Sigmoid colon (tissue), 7 donors: ENCODE measurements around the gene TRIM63. TPM values are rescaled to one million over a fixed set of nuclear protein-coding genes. Genes with fewer than 3 reads are reported as not detected.

ENCODE experiments used
- DNase-seq: peaks from one replicate; pipeline ENCODE4 v3.0.0-alpha.2; 2019
- H3K27ac ChIP-seq, 4 donors: fragments of 200-600 bp; sonication (generic); one replicate each; pipeline ENCODE4 v1.5.1; 2016 to 2019; ENCODE audit warnings: mild to moderate bottlenecking in 1 of 4
- H3K27me3 ChIP-seq, 3 donors: fragments of 200-600 bp; sonication (generic); one replicate each; pipeline ENCODE4 v1.5.1; 2019; ENCODE audit warnings: mild to moderate bottlenecking in 1 of 3
- H3K36me3 ChIP-seq, 4 donors: fragments of 200-600 bp; sonication (generic); one replicate each; pipeline ENCODE4 v1.5.1; 2016 to 2019
- H3K4me1 ChIP-seq, 4 donors: fragments of 200-600 bp; sonication (generic); one replicate each; pipeline ENCODE4 v1.5.1; 2017 to 2019
- H3K4me3 ChIP-seq, 4 donors: fragments of 200-600 bp; sonication (generic); one replicate each; pipeline ENCODE4 v1.5.1; 2017 to 2019; ENCODE audit warnings: mild to moderate bottlenecking in 2 of 4, moderate library complexity in 1 of 4
- H3K9me3 ChIP-seq, 4 donors: fragments of 200-600 bp in 3 of 4; sonication (generic) in 3 of 4; one replicate each; pipeline versions ENCODE4 v1.5.1 to v1.6.1; 2013 to 2019
- CTCF ChIP-seq, 4 experiments: fragments of 450-650 bp in 3 of 4; fragments of 200-600 bp in 1 of 4; IDR thresholded peaks; one replicate each; pipeline ENCODE4 v1.5.1; 2016 to 2019; ENCODE audit warnings: antibody characterized with exemption in 4 of 4, mild to moderate bottlenecking in 3 of 4, moderate library complexity in 2 of 4
- EP300 ChIP-seq, 4 donors: sonication (generic); formaldehyde crosslinking; IDR thresholded peaks; one replicate each; pipeline ENCODE4 v1.6.1; 2017; ENCODE audit warnings: antibody characterized with exemption in 4 of 4
- POLR2A ChIP-seq, 2 donors: fragments of 450-650 bp; IDR thresholded peaks; one replicate each; pipeline ENCODE4 v1.6.1; 2016; ENCODE audit warnings: antibody characterized with exemption in 2 of 2, mild to moderate bottlenecking in 2 of 2, moderate library complexity in 2 of 2
- POLR2AphosphoS5 ChIP-seq, 4 donors: sonication (generic); formaldehyde crosslinking; IDR thresholded peaks; one replicate each; pipeline ENCODE4 v1.6.1; 2017; ENCODE audit warnings: antibody characterized with exemption in 4 of 4
- WGBS, 2 donors: extraction: QIAGEN DNeasy Blood & Tissue Kit; methylation state at CpG; one replicate each; pipeline ENCODE4 v1.1.7; 2013; 5-methylcytosine and 5-hydroxymethylcytosine counted together
- intact Hi-C: fragments of 100-400 bp; cut with DNase I; formaldehyde crosslinking; loops from one replicate; pipeline ENCODE4 v1.15.1; 2023
- polyA plus RNA-seq, 3 donors: library from polyadenylated mRNA; stranded (reverse); fragments of 200-250 nt; gene quantifications; one replicate each; pipeline ENCODE4 v1.2.3, GENCODE V29; 2013
- total RNA-seq, 4 donors: library from RNA; depleted of rRNA; stranded (reverse); fragments of >200 nt; gene quantifications; one replicate each; pipeline ENCODE4 v1.1.0, GENCODE V29; 2016
- donor health status: healthy with polysubstance abuse.
- donor health status: Bipolar disorder and iron deficiency.
- donor health status: healthy.

TRIM63 gene
- total and polyA plus RNA-seq, 7 donors = 0.35 to 2.1 (median 0.81) TPM; not detected in 2

GRCh38 chr1:26025060-26025459, 42.4 kb downstream of the TRIM63 start:
- no peak overlapping the region for H3K27ac ChIP-seq

DNA sequence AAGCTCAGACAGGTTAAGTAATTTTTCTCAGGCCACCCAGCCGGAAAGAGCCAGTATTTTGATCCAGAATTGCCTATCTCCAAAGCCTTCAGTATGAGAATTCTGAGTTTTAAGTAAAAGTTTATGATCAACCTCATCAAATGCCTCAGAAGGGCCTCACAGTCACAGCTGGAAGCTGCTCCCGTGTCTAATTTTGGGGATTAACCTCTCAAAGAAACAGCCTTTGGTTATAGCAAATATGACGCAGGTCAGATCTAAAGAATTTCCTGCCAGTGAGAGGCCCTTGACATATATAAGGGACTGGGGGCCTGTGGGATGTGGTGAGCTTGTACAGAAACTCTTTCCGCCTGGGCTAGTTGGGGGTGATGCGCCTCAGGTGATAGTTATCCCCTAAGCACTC, 43.6 kb downstream of the TRIM63 start:
- Histone ChIP-seq H3K4me3 (no peak overlapping the region), H3K27ac (no peak overlapping the region), H3K9me3 (no peaks in the 10 kb centered on the region), H3K27me3 (no peaks in the 10 kb centered on the region), H3K4me1 (peaks cover 0 to 27% (median 17%) of the 10 kb centered on the region in 4 donors), H3K36me3 (no peaks in the 10 kb centered on the region)
- no peak for DNase-seq
- TF ChIP-seq POLR2AphosphoS5 (IDR thresholded peaks at IDR 0.05) = no peak
- no peak for TF ChIP-seq EP300 (IDR thresholded peaks at IDR 0.05)
- no peak for TF ChIP-seq CTCF (IDR thresholded peaks at IDR 0.05)
- TF ChIP-seq POLR2A (IDR thresholded peaks at IDR 0.05) = no peak
- intact Hi-C loops = no loop called here
- 88 to 92% methylated on average over 5 of the region's 5 CpGs for WGBS, 2 donors

More at GRCh38 chr1:26025060-26025459, 42.4 kb downstream of the TRIM63 start:
- no peak for DNase-seq
- Histone ChIP-seq H3K9me3 (no peaks in the 10 kb centered on the region), H3K4me3 (no peak overlapping the region), H3K27me3 (no peaks in the 10 kb centered on the region), H3K4me1 (peaks cover 0 to 23% (median 15%) of the 10 kb centered on the region in 4 donors), H3K36me3 (no peaks in the 10 kb centered on the region)
- intact Hi-C loops = no loop called here
- no peak for TF ChIP-seq POLR2A (IDR thresholded peaks at IDR 0.05)
- no peak for TF ChIP-seq CTCF (IDR thresholded peaks at IDR 0.05)
- no peak for TF ChIP-seq POLR2AphosphoS5 (IDR thresholded peaks at IDR 0.05)
- no peak for TF ChIP-seq EP300 (IDR thresholded peaks at IDR 0.05)
- WGBS, 2 donors = 48 to 79% methylated on average over 5 of the region's 5 CpGs

DNA sequence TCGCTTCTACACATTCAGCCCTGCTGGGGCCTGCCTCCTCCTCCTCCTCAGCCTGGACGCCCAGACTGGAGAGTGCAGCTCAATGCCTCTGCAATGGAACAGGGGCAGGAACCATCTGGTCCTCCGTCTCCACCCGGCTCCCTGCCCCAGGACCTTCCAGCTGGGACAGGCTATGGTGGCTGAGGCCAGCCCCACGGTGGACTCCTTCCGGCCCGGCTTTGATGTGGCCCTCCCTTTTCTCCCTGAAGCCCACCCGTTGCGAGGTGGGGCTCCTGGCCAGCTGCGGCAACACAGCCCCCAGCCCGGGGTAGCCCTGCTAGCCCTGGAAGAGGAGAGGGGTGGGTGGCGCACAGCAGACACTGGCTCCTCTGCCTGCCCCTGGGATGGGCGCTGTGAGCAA, 44.4 kb downstream of the TRIM63 start:
- H3K4me3 ChIP-seq = no peak overlapping the region
- no peaks in the 10 kb centered on the region for H3K27me3 ChIP-seq
- TF ChIP-seq CTCF (IDR thresholded peaks at IDR 0.05) (no peak), POLR2AphosphoS5 (IDR thresholded peaks at IDR 0.05) (no peak), EP300 (IDR thresholded peaks at IDR 0.05) (no peak), POLR2A (IDR thresholded peaks at IDR 0.05) (no peak)
- H3K27ac ChIP-seq = no peak overlapping the region
- H3K9me3 ChIP-seq = no peaks in the 10 kb centered on the region
- DNase-seq = no peak
- H3K4me1 ChIP-seq = peaks cover 0 to 27% (median 17%) of the 10 kb centered on the region in 4 donors
- intact Hi-C loops = no loop called here
- 89 to 90% methylated on average over 13 of the region's 13 CpGs for WGBS, 2 donors
- H3K36me3 ChIP-seq = no peaks in the 10 kb centered on the region

DNA sequence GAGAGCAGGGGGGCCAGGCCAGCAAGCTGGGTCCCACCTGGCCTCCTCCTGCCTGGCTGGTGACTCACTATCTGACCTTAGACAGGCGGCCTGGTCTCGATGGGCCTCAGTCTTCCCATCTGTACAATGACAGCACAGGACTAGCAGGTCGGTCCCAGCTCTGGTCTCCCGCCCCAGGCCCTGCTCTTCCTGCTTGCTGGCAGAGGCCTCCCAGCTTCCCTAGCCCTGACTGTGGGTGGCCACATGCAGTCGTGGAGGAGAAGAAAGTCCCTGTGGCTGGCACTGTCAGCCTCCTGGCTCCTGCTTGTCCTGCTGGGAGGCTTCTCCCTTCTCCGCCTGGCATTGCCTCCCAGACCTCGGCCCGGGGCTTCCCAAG, 45.0 kb downstream of the TRIM63 start:
- Histone ChIP-seq H3K36me3 (no peaks in the 10 kb centered on the region), H3K9me3 (no peaks in the 10 kb centered on the region), H3K4me1 (peaks cover 0 to 27% (median 17%) of the 10 kb centered on the region in 4 donors), H3K27me3 (no peaks in the 10 kb centered on the region), H3K27ac (peak overlapping the region in 2 of 4 donors; percentile 5 to 47), H3K4me3 (no peak overlapping the region)
- no peak for TF ChIP-seq POLR2AphosphoS5 (IDR thresholded peaks at IDR 0.05)
- TF ChIP-seq EP300 (IDR thresholded peaks at IDR 0.05) = no peak
- no peak for TF ChIP-seq CTCF (IDR thresholded peaks at IDR 0.05)
- TF ChIP-seq POLR2A (IDR thresholded peaks at IDR 0.05) = no peak
- DNase-seq = no peak
- 82 to 85% methylated on average over 8 of the region's 8 CpGs for WGBS, 2 donors
- intact Hi-C loops = no loop called here
